Thyroid gland (tissue), 4 donors: Measurements from ENCODE around the gene PDE11A. TPM values are rescaled to one million over a fixed set of nuclear protein-coding genes. Genes with fewer than 3 reads are reported as not detected.

Experiments used
- DNase-seq, 2 donors: peaks; one replicate each; pipeline ENCODE4 v3.0.0-alpha.2; 2019
- H3K27ac ChIP-seq, 3 donors: fragments of 200-600 bp; sonication (generic); 1 replicate in 2 of 3; 2 replicates in 1 of 3; pipeline ENCODE4 v1.5.1; 2016 to 2019; ENCODE audit warnings: mild to moderate bottlenecking in 1 of 3, moderate library complexity in 1 of 3
- H3K27me3 ChIP-seq: fragments of 200-600 bp; sonication (generic); one replicate; pipeline ENCODE4 v1.5.1; 2019
- H3K36me3 ChIP-seq, 2 donors: fragments of 200-600 bp; sonication (generic); one replicate each; pipeline ENCODE4 v1.5.1; 2016 to 2019
- H3K4me1 ChIP-seq, 2 donors: fragments of 200-600 bp; sonication (generic); one replicate each; pipeline ENCODE4 v1.5.1; 2017 to 2019
- H3K4me3 ChIP-seq, 3 donors: fragments of 200-600 bp; sonication (generic); replicated peaks in 1 of 3; 1 replicate in 2 of 3; 2 replicates in 1 of 3; pipeline ENCODE4 v1.5.1; 2016; ENCODE audit warnings: mild to moderate bottlenecking in 1 of 3
- H3K9me3 ChIP-seq: fragments of 200-600 bp; sonication (generic); one replicate; pipeline ENCODE4 v1.5.1; 2017
- CTCF ChIP-seq, 6 experiments: fragments of 200-600 bp in 3 of 6; fragments of 450-650 bp in 3 of 6; sonication (generic) in 3 of 6; IDR thresholded peaks; one replicate each; pipeline ENCODE4 v1.5.1; 2016 to 2019; ENCODE audit warnings: antibody characterized with exemption in 6 of 6, mild to moderate bottlenecking in 2 of 6, inconsistent platforms in 1 of 6, moderate library complexity in 1 of 6
- POLR2A ChIP-seq, 2 donors: fragments of 450-650 bp; IDR thresholded peaks; one replicate each; pipeline ENCODE4 v1.6.1; 2017; ENCODE audit warnings: antibody characterized with exemption in 2 of 2, mild to moderate bottlenecking in 2 of 2, moderate library complexity in 1 of 2
- WGBS, 2 donors: methylation state at CpG; one replicate each; pipeline ENCODE4 v1.1.5; 2017; 5-methylcytosine and 5-hydroxymethylcytosine counted together
- intact Hi-C: fragments of 100-400 bp; cut with DNase I; formaldehyde crosslinking; loops from one replicate; pipeline ENCODE4 v1.15.1; 2023
- total RNA-seq, 4 donors: library from RNA; depleted of rRNA; stranded (reverse); fragments of >200 nt; gene quantifications; one replicate each; pipeline ENCODE4 v1.2.3, GENCODE V29; 2016

Gene PDE11A
- total RNA-seq, 4 donors from 2014 or later, result 2.2 to 4.0 (median 3.0) TPM

GRCh38 chr2:177646791-177647190 is 425.8 kb downstream of the PDE11A start:
- intact Hi-C loops, result no loop called here
- Histone ChIP-seq H3K9me3 (no peaks in the 10 kb centered on the region), H3K27ac (no peak overlapping the region), H3K27me3 (no peaks in the 10 kb centered on the region), H3K4me3 (no peak overlapping the region), H3K36me3 (no peaks in the 10 kb centered on the region), H3K4me1 (no peaks in the 10 kb centered on the region)
- no peak for TF ChIP-seq CTCF (IDR thresholded peaks at IDR 0.05)
- TF ChIP-seq POLR2A (IDR thresholded peaks at IDR 0.05), result no peak
- 73 to 86% methylated on average over 1 of the region's 1 CpG for WGBS, 2 donors
- no peak for DNase-seq

- Histone ChIP-seq H3K4me3 (no peak overlapping the region), H3K36me3 (no peaks in the 10 kb centered on the region), H3K27ac (no peak overlapping the region), H3K27me3 (no peaks in the 10 kb centered on the region), H3K9me3 (no peaks in the 10 kb centered on the region), H3K4me1 (no peaks in the 10 kb centered on the region)
- TF ChIP-seq POLR2A (IDR thresholded peaks at IDR 0.05) (no peak), CTCF (IDR thresholded peaks at IDR 0.05) (no peak)
- intact Hi-C loops, result no loop called here
- no peak for DNase-seq
Measured at GRCh38 chr2:177646241-177646640, 426.3 kb downstream of the PDE11A start.

- H3K27ac ChIP-seq, result no peak overlapping the region
- no peaks in the 10 kb centered on the region for H3K36me3 ChIP-seq
- H3K27me3 ChIP-seq, result no peaks in the 10 kb centered on the region
- intact Hi-C loops, result no loop called here
- no peak for TF ChIP-seq CTCF (IDR thresholded peaks at IDR 0.05)
- no peak for TF ChIP-seq POLR2A (IDR thresholded peaks at IDR 0.05)
- 54 to 60% methylated on average over 2 of the region's 2 CpGs for WGBS, 2 donors
- no peak overlapping the region for H3K4me3 ChIP-seq
- no peaks in the 10 kb centered on the region for H3K4me1 ChIP-seq
- no peak for DNase-seq
- no peaks in the 10 kb centered on the region for H3K9me3 ChIP-seq
Measured at GRCh38 chr2:177641331-177641730, 431.2 kb downstream of the PDE11A start.

GRCh38 chr2:177640423-177640822 is 432.2 kb downstream of the PDE11A start:
- Histone ChIP-seq H3K9me3 (no peaks in the 10 kb centered on the region), H3K27ac (no peak overlapping the region), H3K27me3 (no peaks in the 10 kb centered on the region), H3K36me3 (no peaks in the 10 kb centered on the region), H3K4me1 (no peaks in the 10 kb centered on the region), H3K4me3 (no peak overlapping the region)
- WGBS, 2 donors, result 81 to 90% methylated on average over 3 of the region's 3 CpGs
- TF ChIP-seq POLR2A (IDR thresholded peaks at IDR 0.05), result no peak
- TF ChIP-seq CTCF (IDR thresholded peaks at IDR 0.05), result no peak
- intact Hi-C loops, result no loop called here
- no peak for DNase-seq

GRCh38 chr2:177639262-177639914 is 433.2 kb downstream of the PDE11A start:
- Histone ChIP-seq H3K4me1 (no peaks in the 10 kb centered on the region), H3K4me3 (no peak overlapping the region), H3K27ac (no peak overlapping the region), H3K27me3 (no peaks in the 10 kb centered on the region), H3K36me3 (no peaks in the 10 kb centered on the region), H3K9me3 (no peaks in the 10 kb centered on the region)
- TF ChIP-seq POLR2A (IDR thresholded peaks at IDR 0.05) (no peak), CTCF (IDR thresholded peaks at IDR 0.05) (no peak)
- intact Hi-C loops, result no loop called here
- WGBS, 2 donors, result 82 to 87% methylated on average over 2 of the region's 2 CpGs
- DNase-seq, result no peak
